HG03103 (cell line): ENCODE results near the gene GPR158.

ENCODE experiments used
- ATAC-seq: cut with Tn5 transposase; IDR thresholded peaks from one replicate; pipeline ENCODE4 v1.9.1; 2021; ENCODE audit warnings: low read depth; ENCODE audit not compliant: unreplicated experiment

GPR158 gene

DNA sequence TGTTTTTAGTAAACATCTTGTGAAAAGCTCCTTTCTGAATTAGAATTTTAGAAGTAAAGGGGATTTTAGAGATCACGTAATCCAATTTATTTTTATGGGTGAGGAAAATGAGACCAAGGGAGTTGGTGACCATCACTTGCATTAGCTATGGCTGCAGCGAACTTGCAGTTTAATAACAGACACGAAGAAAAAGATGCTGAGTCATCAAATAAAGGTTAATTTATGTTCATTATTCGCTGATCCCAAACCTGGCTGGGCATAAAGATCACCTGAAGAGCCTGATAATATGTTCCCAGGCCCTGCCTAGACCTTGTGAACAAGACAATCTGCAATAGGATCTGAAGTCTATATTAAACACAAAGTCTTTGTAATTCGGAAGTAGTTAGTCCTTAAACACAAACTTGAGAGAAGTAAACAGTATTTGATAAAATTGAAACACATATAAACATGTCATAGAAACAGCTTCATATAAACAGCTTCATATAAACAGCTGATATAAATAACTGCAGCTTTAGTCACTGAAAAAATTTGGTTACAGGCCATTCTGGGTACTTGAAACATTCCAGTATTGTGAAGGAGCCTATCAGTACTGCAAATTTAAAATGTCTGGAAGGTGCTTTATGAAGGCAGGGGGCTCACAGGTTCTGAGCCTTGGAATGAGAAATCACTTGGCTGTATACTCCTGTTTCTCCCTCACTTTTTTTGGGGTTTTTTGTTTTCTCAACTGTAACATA lies 16.5 kb downstream of the GPR158 start:
- ATAC-seq = no peak

DNA sequence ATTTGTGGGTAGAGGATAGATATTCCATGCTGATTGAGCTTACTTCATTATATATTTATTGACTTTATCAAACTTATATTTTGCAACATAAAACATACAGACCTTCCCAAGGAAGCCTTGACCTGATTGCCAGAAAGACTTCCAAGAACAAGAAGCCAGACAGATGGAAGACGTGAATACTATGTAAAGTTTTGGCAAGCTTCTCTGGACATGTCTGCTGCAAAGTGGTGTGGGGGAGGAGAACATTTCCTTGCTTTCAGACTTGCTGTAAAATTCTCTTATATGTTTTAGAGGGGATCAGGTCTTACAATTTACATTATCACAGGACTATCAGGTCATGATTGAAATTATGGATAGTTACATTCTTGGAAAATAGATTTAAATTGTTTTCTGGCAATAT lies 23.4 kb downstream of the GPR158 start:
- ATAC-seq = no peak

DNA sequence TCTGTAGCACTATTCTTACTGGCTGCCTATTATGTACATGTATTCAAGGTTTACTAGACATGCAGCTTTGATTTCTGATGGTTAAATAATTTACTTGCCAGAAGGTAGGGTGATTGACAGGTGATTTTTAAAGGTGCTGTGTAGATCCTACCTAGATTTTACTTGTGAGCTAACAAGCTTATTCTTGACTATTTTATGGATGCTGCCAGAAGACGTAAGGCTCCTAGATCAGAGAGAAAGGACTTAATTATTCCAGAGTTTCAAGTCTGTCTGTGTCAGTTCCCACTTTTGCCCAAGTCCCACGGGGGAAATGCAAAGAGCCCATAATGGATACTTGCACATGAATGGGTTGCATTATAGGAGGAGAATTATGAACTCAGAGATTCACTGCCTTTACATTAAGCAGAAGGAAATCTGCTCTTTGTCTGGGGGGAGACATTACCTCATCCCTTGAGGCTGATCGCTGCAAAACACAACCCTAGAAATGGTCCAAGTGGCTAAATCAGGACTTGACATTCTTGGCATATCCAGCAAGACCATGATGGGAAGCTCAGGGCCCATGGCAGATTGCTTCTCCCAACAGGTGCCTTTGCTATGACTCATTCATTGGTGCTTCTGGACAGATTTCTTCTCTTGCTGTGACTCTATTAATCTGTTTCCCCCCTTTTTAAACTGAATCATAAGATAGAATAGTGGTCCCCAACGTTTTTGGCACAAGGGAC lies 32.1 kb downstream of the GPR158 start:
- ATAC-seq = no peak

DNA sequence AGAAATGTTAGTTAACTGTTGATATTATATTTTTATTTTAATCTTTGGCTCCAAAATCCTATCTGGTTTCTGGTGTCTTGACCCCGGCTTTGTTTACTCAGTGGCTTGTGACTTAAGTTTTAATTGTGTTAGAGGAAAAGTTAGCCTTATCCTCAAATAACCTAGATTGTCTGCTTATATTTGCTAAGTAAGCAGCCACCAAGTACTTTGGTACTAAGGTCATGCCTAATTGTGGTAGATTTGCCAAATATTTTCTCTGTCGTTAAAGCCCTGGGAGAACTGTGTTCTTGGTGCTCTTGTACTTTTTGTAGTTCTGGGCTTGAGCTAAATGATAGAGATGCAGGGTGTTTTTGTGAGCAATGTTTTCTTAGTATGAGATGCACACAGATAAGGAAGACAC lies 34.8 kb downstream of the GPR158 start:
- no peak for ATAC-seq

DNA sequence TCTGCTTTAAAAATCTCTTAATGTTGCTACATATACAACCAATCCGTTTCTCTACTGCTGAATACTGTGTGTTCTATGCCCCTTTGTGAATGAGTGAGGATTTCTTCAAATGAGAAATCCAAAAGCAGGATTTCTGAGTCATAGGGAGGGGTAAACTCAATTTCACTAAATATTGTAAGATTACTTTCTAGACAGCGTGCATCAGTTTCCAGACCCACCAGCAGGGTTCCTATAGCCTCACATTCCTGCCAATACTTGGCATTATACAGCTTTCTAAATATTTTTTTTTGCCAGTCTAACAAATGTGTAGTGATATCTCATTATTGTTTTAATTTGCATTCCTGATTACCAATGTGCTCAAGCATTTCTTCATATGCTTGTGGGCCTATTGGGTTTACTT lies 35.5 kb downstream of the GPR158 start:
- no peak for ATAC-seq

DNA sequence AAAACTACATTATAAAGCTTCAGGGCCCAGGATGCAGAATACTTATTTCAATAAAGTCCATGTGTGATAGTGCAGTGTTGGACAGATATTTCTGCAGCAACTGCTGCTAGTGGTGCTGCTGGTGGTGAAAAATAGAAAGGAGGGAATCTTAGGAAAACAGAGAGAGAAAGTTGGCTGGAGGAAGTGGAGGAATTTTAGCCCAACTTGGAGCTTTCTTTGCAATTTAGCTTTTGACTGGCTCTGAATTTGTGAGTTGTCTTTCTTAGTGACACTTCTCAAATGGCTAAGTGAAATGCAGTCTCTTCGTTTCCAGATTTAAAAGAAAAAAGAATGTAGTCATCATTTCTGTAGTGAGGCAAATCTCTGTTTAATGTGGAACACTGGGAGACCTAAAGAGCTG lies 45.4 kb downstream of the GPR158 start:
- ATAC-seq = no peak

DNA sequence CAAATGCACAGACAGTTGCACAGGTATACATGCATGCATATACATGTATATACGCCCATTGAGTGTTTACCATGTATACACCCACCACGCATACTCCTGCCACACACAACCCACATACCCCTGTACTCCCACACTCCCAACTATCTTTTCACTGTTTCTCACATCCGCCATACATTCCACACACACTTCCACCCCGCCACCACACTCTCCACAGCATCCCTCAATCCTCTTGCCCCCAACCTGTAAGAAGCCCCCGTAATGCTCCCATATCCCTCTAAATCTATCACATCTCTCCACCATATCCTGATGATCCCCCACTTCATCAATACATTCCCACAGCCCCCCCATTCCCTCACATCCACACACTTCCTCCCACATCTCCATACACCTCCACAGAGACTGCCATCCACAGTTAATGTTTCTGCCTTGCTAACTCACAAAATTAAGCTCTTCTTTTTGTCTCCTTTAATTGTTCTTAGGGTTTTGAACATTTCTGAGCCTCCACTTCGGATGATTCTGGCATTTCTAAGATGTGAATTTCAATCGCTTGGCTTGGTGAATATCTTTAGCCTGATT lies 47.4 kb downstream of the GPR158 start:
- ATAC-seq = no peak

DNA sequence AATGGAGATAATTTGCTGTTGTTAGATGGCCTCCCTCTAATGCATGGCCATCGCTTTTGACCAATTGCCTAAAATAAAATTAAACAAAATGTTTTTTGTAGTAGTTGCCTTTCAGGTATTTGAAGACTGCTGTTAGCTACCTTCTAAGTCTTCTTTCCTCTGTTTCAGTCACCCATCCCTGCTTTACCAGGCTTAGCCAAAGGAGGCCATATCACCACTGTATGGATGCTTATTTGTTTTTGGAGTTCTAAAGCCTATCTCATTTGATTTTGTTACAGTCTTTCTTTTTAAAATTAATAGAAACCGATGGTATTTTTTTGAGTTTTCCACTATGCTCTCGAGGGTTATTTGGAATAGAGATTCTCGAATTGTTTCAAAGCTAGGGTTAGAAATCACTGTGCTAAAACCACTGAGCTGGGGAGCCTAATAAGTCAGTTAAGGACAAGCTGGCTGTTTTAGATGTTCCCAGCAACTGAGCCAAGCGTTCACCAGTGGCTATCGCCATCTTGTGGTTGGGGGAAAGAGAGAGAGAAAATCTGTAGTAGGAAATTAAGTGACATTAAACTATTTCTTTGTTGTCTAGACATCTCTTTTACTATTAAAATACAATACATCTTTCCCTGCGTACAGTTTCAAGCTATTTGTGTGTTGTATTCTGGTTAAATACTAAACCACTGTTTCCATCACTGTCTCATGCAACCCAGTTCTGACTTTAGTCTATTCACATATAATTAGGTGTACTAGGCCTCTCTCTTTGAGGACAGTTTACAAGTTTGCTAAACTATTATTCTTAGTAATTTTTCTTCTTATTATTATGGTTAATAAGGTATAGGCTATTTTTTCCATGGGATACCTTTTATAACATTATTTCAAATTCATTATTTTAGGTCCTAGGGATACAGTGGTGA lies 52.2 kb downstream of the GPR158 start:
- ATAC-seq = no peak

DNA sequence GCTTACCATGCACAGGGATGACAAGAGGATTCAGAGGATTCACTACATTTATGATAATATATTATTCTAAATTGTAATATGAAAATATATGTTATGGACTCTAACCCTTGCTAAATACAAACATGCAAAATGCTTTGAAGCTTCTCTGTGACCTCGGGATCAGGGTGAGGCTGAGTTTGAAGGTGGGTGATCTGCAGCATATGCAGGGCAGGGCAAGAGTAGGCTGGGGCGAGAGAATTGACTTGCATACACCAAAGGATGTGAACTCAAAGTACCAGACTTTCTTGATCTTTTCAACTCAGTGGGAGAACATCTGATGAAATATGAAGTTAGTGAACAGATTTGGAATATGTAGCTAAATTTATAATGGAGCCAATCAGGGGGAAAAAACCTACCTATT lies 57.0 kb downstream of the GPR158 start:
- no peak for ATAC-seq

DNA sequence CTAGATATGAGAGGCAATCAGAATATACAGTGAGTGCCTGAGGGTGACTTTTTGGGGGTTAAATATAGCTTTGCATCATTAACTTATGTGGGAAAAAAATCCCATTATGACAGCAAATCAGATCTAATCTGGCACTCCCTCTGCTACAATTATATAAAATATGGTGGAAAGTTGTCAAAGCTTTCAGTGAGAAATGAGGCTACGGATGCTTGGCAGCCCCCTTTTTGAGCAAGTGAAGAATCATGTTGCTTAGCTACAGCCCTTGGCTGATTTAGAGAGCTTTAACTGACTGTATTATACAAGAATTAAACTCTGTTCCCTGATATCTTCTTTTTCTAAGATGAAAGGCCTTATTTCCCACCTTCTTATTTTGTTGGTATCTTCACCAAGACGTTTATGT lies 57.4 kb downstream of the GPR158 start:
- ATAC-seq = no peak

DNA sequence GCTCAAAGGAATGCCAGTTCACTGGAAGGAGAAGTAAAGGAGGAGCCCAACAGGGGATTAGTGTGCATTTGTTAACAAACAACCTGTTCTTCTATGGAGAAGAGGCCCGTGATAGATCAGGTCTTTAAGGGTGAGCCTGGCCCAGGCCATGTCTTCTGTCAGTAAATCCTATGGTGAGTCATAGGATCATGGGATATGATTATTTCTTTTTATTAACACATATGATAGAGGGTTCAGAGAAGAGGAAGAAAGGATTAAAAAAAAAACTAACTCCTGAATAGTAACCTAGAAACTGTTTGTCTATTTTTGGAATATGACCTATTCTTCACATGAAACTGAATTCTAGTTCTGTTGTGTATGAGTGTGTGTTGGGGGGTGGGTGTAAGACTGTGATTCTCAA lies 70.4 kb downstream of the GPR158 start:
- no peak for ATAC-seq

DNA sequence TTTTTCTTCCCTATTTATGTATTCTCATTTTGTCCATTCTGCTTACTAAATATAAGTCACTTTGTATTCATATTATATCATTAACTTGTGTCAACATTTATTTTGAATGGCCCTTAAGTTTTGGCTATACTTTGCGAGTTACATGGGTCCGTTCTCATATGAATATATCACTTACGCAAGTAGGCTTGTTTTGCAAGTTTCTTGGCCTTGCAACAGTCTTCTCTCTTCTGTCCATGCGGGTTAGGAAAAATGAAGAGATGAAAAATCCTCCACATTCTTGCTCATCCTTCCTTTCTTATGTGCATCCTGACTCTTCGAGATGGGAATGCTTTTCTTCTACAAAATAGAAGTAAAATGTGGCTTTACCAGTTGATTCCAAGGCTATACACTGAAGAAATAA lies 82.8 kb downstream of the GPR158 start:
- no peak for ATAC-seq

DNA sequence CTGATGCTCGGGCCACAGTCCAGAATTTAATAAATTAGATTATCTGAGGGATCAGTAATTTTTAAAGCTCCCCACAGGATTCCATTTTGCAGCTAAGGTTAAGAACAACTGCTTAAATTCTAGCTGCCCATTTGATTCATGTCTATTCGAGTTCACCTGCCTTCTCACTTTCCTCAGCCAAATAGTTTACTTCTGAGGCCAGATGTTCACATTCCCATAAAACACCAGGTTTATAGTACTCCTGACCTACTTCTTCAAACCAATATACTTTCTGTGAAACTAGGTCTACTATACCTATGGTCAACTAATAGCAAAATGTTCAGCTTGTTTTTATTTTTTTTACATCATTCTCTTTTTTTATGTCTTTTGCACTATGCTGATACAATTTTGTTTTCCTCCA lies 86.3 kb downstream of the GPR158 start:
- ATAC-seq = no peak

DNA sequence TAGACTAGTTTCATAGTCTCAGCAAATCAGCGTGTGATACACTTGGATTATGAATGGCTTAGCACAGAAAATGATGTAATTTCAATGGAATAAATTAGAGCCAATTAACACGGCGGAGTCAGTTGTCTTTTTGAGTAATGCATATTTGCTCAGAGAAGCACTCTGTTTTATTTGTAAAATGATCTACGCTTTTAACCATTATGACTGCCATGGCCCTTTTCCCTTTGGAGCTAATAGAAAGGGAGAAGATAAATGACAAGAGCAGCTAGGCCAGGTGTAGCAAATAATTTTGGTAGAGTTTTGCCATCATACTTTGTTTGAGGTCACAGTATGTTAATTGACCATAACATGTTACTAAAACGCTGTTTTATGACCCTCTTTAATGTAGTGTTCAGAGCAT lies 86.8 kb downstream of the GPR158 start:
- ATAC-seq = no peak

DNA sequence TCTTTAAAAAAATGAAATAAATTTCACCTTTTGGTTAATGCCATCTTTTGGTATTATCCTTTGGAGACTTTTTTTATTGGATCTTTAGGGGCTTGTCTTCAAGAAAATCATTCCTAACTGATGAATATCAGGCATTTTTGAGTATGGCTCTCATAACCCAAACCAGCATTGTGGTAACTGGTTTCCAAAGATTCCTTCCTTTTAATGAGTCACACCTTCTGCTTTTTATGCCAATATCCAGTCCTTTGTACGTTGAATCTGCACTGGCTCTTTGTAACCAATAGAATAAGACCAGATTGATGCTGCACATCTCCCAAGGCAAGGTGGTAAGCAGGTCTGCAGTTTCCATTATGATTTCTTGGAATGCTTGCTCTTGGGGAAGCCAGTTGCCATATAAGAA lies 89.1 kb downstream of the GPR158 start:
- ATAC-seq = no peak

DNA sequence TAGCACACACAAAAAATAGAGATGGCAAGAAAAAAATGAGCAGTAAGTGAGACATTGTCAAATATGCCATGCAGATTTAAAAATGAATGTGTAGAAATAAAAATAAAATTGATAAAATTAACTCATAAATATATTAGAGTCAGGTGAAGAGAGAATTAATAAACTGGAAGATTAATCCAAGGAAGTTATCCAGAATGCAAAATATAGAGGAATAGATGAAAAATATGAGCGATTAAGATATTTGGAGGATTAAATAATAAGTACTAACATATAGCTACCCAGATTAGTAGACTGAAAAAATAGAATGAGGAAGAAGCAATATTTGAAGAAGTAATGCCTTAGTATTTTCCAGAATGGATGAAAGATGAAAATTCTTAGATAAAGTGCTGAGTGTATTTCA lies 103.4 kb downstream of the GPR158 start:
- no peak for ATAC-seq

DNA sequence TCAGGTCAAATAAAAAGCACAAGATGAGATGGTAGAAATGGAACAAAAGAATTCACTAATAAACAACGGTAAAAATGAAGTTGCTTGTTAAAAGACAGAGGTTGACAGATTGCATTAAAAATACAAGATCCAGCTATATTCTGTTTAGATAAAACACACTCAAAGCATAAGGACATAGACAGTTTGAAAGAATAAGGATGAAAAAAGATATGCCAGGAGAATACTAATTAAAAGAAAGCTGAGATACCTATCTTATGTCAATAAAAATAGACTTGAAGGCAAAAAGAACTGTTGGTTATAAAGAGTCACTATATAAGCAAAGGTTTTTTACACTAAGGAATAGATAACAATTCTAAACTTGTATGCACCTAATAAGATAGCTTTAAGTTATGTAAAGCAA lies 105.3 kb downstream of the GPR158 start:
- no peak for ATAC-seq

DNA sequence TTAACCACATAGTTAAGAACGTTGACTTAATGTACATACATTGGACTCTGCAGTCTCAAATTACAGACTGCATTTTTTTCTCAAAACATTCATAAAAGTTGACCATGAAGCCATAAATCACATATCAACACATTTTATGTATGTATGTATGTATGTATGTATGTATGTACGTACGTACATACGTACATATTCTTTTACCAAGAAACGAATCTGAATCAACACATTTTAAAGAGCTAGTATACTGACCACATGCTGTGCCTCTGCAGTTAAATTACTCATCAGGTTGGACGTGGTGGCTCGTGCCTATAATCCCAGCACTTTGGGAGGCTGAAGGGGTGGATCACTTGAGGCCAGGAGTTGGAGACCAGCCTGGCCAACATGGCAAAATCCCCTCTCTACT lies 105.8 kb downstream of the GPR158 start:
- no peak for ATAC-seq

DNA sequence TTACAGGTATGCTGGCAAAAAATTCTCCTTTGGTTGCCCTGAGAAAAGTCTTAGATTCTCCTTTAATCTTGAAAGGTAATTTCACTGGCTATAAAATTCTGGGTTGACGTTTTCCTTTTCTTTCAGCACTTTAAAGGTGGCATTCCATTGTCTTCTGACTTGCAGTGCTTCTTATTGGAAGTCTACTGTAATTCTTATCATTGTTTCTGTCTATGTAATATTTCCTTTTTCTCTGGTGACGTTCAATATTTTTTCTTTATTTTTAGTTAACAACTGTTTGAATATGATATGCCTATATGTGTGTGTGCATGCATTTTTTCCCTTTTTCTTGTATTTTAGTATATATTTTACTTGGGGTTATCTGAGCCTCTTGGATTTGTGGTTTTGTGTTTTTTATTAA lies 111.0 kb downstream of the GPR158 start:
- ATAC-seq = no peak

DNA sequence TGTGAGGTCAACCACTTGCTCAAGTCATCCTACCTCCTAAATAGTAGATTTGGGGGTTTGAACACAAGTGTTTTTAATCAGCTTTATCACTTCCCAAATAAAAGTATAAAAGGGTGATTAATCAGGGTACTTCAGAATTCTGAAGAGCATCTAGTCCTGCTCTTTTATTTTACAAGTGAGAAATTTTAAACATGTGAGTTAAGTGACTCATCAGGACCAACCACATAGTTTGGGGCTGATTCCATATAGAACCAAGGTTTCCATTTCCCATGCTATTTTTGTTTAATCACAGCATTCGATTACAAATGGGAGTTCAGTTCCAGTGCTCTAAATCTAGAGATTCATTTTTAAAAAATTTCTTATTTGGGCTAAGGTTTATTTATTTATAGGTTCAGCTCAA lies 113.4 kb downstream of the GPR158 start:
- no peak for ATAC-seq
